ENCODE measurements around the gene DNAJC16.

Gene DNAJC16

GRCh38 chr1:15575549-15576150 lies 49.0 kb downstream of the DNAJC16 start:
- Histone ChIP-seq H3K4me3 (no peak overlapping the region), H3K4me1 (no peaks in the 10 kb centered on the region), H3K27ac (no peak overlapping the region), H3K27me3 (no peaks in the 10 kb centered on the region), H3K9me3 (no peaks in the 10 kb centered on the region), H3K36me3 (peaks cover 0 to 12% (median 6%) of the 10 kb centered on the region in 3 donors)
- intact Hi-C loops (cut with DNase I; ENCODE audit: low total_unique reads): no loop called here
- TF ChIP-seq CTCF (IDR thresholded peaks at IDR 0.05): no peak
- no peak for DNase-seq

GRCh38 chr1:15577691-15578090 lies 51.0 kb downstream of the DNAJC16 start:
- H3K9me3 ChIP-seq: no peaks in the 10 kb centered on the region
- no peak overlapping the region for H3K4me3 ChIP-seq
- DNase-seq: no peak
- H3K36me3 ChIP-seq: peaks cover 0 to 6% (median 4%) of the 10 kb centered on the region in 3 donors
- H3K4me1 ChIP-seq: no peaks in the 10 kb centered on the region
- no peak for TF ChIP-seq CTCF (IDR thresholded peaks at IDR 0.05)
- H3K27ac ChIP-seq: no peak overlapping the region
- H3K27me3 ChIP-seq: peaks cover 0 to 6% of the 10 kb centered on the region in 2 donors
- intact Hi-C loops (cut with DNase I; ENCODE audit: low total_unique reads): no loop called here

GRCh38 chr1:15578921-15579682 lies 52.5 kb downstream of the DNAJC16 start:
- no peak for DNase-seq
- TF ChIP-seq CTCF (IDR thresholded peaks at IDR 0.05): no peak
- Histone ChIP-seq H3K36me3 (peaks cover 0 to 6% (median 0%) of the 10 kb centered on the region in 3 donors), H3K27me3 (peaks cover 0 to 18% of the 10 kb centered on the region in 2 donors), H3K9me3 (no peaks in the 10 kb centered on the region), H3K4me1 (peaks cover 0 to 1% (median 0%) of the 10 kb centered on the region in 4 donors), H3K4me3 (no peak overlapping the region), H3K27ac (no peak overlapping the region)
- intact Hi-C loops (cut with DNase I; ENCODE audit: low total_unique reads): no loop called here

- Histone ChIP-seq H3K27me3 (peaks cover 0 to 24% of the 10 kb centered on the region in 2 donors), H3K4me1 (peaks cover 0 to 7% (median 4%) of the 10 kb centered on the region in 4 donors), H3K9me3 (no peaks in the 10 kb centered on the region), H3K27ac (no peak overlapping the region), H3K36me3 (peaks cover 0 to 5% (median 0%) of the 10 kb centered on the region in 3 donors), H3K4me3 (no peak overlapping the region)
- TF ChIP-seq CTCF (IDR thresholded peaks at IDR 0.05): no peak
- no peak for DNase-seq
- intact Hi-C loops (cut with DNase I; ENCODE audit: low total_unique reads): no loop called here
Measured at GRCh38 chr1:15579683-15580047, 53.0 kb downstream of the DNAJC16 start.

GRCh38 chr1:15583016-15583706 lies 56.5 kb downstream of the DNAJC16 start:
- H3K4me3 ChIP-seq: no peak overlapping the region
- H3K27ac ChIP-seq: no peak overlapping the region
- peaks cover 0 to 30% of the 10 kb centered on the region in 2 donors for H3K27me3 ChIP-seq
- H3K4me1 ChIP-seq: peaks cover 0 to 10% (median 9%) of the 10 kb centered on the region in 4 donors
- no peak for TF ChIP-seq CTCF (IDR thresholded peaks at IDR 0.05)
- intact Hi-C loops (cut with DNase I; ENCODE audit: low total_unique reads): no loop called here
- no peak for DNase-seq
- no peaks in the 10 kb centered on the region for H3K9me3 ChIP-seq
- H3K36me3 ChIP-seq: no peaks in the 10 kb centered on the region

All from tibial artery (tissue), 4 donors.